Measurements from ENCODE around the gene FAM221A.

The FAM221A gene

GRCh38 chr7:23693224-23693623 is 13.2 kb downstream of the FAM221A start:
- no peak for TF ChIP-seq CTCF (IDR thresholded peaks at IDR 0.05; ENCODE audit: low read depth, low read length)
- H3K36me3 ChIP-seq = no peaks in the 10 kb centered on the region
- DNase-seq = no peak

GRCh38 chr7:23696916-23697441 is 17.0 kb downstream of the FAM221A start:
- TF ChIP-seq CTCF (IDR thresholded peaks at IDR 0.05; ENCODE audit: low read depth, low read length) = peak; percentile 86
- Histone ChIP-seq H3K4me1 (no peaks in the 10 kb centered on the region), H3K9me3 (no peaks in the 10 kb centered on the region), H3K4me3 (ENCODE audit: low read depth, low read length) (no peak overlapping the region), H3K36me3 (no peaks in the 10 kb centered on the region), H3K27me3 (no peaks in the 10 kb centered on the region)
- DNase-seq = peak; percentile 86

More at GRCh38 chr7:23693224-23693623, 13.2 kb downstream of the FAM221A start:
- Histone ChIP-seq H3K4me3 (ENCODE audit: low read depth, low read length) (no peak overlapping the region), H3K27me3 (no peaks in the 10 kb centered on the region), H3K4me1 (no peaks in the 10 kb centered on the region), H3K9me3 (no peaks in the 10 kb centered on the region)

GRCh38 chr7:23698822-23699221 is 18.8 kb downstream of the FAM221A start:
- Histone ChIP-seq H3K4me3 (ENCODE audit: low read depth, low read length) (no peak overlapping the region), H3K9me3 (no peaks in the 10 kb centered on the region), H3K36me3 (no peaks in the 10 kb centered on the region), H3K27me3 (no peaks in the 10 kb centered on the region), H3K4me1 (no peaks in the 10 kb centered on the region)
- DNase-seq = no peak
- TF ChIP-seq CTCF (IDR thresholded peaks at IDR 0.05; ENCODE audit: low read depth, low read length) = no peak

GRCh38 chr7:23700046-23700445 is 20.0 kb downstream of the FAM221A start:
- Histone ChIP-seq H3K27me3 (no peaks in the 10 kb centered on the region), H3K36me3 (no peaks in the 10 kb centered on the region), H3K9me3 (no peaks in the 10 kb centered on the region), H3K4me3 (ENCODE audit: low read depth, low read length) (no peak overlapping the region), H3K4me1 (no peaks in the 10 kb centered on the region)
- DNase-seq = no peak
- no peak for TF ChIP-seq CTCF (IDR thresholded peaks at IDR 0.05; ENCODE audit: low read depth, low read length)

- Histone ChIP-seq H3K36me3 (no peaks in the 10 kb centered on the region), H3K4me1 (no peaks in the 10 kb centered on the region), H3K4me3 (ENCODE audit: low read depth, low read length) (no peak overlapping the region), H3K9me3 (no peaks in the 10 kb centered on the region), H3K27me3 (peaks cover 10% of the 10 kb centered on the region)
- TF ChIP-seq CTCF (IDR thresholded peaks at IDR 0.05; ENCODE audit: low read depth, low read length) = no peak
- DNase-seq = no peak
Observed at GRCh38 chr7:23709081-23709750, 29.2 kb downstream of the FAM221A start.

GRCh38 chr7:23710000-23710399 is 30.0 kb downstream of the FAM221A start, which contains the start of gene STK31:
Gene STK31, plus strand, starts transcription at chr7:23710219. Its CDS starts 67 bp downstream, at chr7:23710286.
- Histone ChIP-seq H3K36me3 (no peaks in the 10 kb centered on the region), H3K4me3 (ENCODE audit: low read depth, low read length) (no peak within 1 kb of the TSS), H3K27me3 (peaks cover 10% of the 10 kb centered on the region), H3K9me3 (no peaks in the 10 kb centered on the region), H3K4me1 (no peaks in the 10 kb centered on the region)
- no peak for TF ChIP-seq CTCF (IDR thresholded peaks at IDR 0.05; ENCODE audit: low read depth, low read length)
- DNase-seq = no peak
